Hepatocyte (in vitro differentiated cells): Measurements from ENCODE around the gene SLX9.

ENCODE experiments used
- EZH2 ChIP-seq: fragments of 200-600 bp; sonication (generic); IDR thresholded peaks from 2 replicates; pipeline ENCODE4 v1.6.1; 2016; ENCODE audit warnings: antibody characterized with exemption, mild to moderate bottlenecking, borderline replicate concordance
- TF ChIP-seq, protein P1 (sequence below): fragments of 200-600 bp; sonication (generic); IDR thresholded peaks from 2 replicates; pipeline ENCODE4 v1.5.1; 2016; ENCODE audit warnings: antibody characterized with exemption, mild to moderate bottlenecking; ENCODE audit not compliant: poor library complexity

DNA sequence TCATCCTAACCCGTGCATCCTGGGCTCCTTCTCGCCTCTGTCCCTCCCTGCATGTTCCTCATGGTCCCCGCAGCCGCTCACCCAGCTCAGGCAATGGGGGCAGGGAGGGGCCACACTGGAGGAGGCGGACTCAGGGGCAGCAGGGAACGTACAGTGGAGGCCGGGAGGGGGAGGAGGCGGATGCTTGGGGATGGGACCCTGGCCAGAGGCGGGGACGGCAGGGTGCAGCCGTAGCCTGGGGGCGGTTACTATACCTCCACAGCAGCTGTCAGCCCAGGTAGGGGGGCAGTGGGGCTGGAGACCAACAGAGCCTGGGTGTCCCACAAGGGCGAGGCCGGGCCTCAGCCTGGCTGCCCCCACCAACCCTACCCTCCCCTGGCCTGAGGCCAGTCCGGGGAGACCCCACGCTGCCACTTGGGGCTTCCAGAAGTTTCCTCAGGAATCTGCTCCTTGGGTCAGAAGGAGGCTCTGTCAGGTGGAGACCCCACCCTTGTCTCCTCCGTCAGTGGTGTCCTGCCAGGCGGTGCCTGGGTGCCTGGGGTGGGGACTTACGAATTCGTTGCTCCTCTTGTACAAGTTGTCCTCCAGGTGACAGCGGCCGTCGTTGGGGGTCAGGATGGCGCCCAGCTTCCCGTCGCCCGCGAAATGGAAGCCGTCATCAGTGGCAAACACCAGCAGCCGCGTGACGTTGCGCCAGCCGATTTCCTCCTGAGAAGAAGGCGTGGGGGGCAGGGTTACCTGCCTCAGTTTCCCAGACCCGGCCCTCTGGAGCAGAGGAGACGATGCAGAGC lies 39.9 kb upstream of the SLX9 start:
- TF ChIP-seq, protein P1, sequence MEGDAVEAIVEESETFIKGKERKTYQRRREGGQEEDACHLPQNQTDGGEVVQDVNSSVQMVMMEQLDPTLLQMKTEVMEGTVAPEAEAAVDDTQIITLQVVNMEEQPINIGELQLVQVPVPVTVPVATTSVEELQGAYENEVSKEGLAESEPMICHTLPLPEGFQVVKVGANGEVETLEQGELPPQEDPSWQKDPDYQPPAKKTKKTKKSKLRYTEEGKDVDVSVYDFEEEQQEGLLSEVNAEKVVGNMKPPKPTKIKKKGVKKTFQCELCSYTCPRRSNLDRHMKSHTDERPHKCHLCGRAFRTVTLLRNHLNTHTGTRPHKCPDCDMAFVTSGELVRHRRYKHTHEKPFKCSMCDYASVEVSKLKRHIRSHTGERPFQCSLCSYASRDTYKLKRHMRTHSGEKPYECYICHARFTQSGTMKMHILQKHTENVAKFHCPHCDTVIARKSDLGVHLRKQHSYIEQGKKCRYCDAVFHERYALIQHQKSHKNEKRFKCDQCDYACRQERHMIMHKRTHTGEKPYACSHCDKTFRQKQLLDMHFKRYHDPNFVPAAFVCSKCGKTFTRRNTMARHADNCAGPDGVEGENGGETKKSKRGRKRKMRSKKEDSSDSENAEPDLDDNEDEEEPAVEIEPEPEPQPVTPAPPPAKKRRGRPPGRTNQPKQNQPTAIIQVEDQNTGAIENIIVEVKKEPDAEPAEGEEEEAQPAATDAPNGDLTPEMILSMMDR = no peak
- TF ChIP-seq EZH2 = no peak
